Subcutaneous adipose tissue (tissue), 4 donors: Measurements from ENCODE around the gene MACF1. TPM values are rescaled to one million over a fixed set of nuclear protein-coding genes. Genes with fewer than 3 reads are reported as not detected.

Experiments used
- total RNA-seq, 4 donors: library from RNA; depleted of rRNA; stranded (reverse); fragments of >200 nt; gene quantifications; one replicate each; pipeline ENCODE4 v1.1.0, GENCODE V29; 2016
- TF ChIP-seq, protein P1 (sequence below): fragments of 450-650 bp; IDR thresholded peaks from one replicate; pipeline ENCODE4 v1.5.1; 2016; ENCODE audit warnings: low read depth, mild to moderate bottlenecking, control low read depth, antibody characterized with exemption, moderate library complexity

Gene MACF1
- total RNA-seq, 4 donors from 2014 or later: 297 to 398 (median 352) TPM

DNA sequence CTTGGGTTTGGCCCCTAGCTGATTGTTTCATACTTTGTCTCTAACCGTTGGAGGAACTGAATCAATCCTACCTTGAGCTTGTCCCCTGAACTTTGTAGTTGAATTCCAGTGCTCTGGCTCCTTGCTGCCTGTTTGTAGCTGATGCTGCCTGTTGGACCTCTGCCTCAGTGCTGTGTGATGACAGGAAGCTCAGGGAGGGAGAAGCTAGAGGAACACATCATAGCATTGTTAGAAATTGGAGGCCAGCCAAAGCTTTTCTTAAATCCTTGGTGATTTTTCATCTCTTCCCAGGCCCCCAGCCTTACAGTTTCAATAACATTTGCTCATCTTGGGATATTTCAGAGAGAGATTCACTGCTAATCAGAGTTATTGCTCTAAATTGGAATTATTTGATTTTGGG, 34.0 kb downstream of the MACF1 start:
- TF ChIP-seq, protein P1, sequence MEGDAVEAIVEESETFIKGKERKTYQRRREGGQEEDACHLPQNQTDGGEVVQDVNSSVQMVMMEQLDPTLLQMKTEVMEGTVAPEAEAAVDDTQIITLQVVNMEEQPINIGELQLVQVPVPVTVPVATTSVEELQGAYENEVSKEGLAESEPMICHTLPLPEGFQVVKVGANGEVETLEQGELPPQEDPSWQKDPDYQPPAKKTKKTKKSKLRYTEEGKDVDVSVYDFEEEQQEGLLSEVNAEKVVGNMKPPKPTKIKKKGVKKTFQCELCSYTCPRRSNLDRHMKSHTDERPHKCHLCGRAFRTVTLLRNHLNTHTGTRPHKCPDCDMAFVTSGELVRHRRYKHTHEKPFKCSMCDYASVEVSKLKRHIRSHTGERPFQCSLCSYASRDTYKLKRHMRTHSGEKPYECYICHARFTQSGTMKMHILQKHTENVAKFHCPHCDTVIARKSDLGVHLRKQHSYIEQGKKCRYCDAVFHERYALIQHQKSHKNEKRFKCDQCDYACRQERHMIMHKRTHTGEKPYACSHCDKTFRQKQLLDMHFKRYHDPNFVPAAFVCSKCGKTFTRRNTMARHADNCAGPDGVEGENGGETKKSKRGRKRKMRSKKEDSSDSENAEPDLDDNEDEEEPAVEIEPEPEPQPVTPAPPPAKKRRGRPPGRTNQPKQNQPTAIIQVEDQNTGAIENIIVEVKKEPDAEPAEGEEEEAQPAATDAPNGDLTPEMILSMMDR: no peak

- TF ChIP-seq, protein P1: no peak
Observed at GRCh38 chr1:39239968-39240367, 35.5 kb downstream of the MACF1 start.

DNA sequence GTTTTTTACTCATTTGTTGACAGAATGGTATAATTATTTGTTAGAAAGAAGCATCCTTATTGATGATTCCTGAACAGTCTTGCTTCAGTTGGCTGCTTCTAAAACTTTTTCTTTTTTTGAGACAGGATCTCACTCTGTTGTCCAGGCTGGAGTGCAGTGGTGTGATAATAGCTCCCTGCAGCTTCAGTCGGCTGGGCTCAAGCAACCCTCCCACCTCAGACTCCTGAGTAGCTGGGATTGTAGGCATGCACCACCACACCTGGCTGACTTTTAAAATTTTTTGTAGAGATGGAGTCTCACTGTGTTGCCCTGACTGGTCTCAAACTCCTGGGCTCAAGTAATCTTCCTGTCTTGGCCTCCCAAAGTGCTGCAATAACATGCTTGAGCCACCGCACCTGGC, 38.8 kb downstream of the MACF1 start:
- TF ChIP-seq, protein P1: no peak

GRCh38 chr1:39250460-39251240, 46.2 kb downstream of the MACF1 start:
- TF ChIP-seq, protein P1: no peak

GRCh38 chr1:39255222-39255621, 50.7 kb downstream of the MACF1 start:
- TF ChIP-seq, protein P1: no peak

- TF ChIP-seq, protein P1: no peak
Observed at GRCh38 chr1:39258146-39258924, 53.8 kb downstream of the MACF1 start.

GRCh38 chr1:39258925-39259244, 54.4 kb downstream of the MACF1 start:
- TF ChIP-seq, protein P1: no peak
